HL-60/S4 treated with phorbol 12-myristate 13-acetate at 8.2 ng/mL for 4 days and 3 days (cell line): Measurements from ENCODE around the gene PRSS50.

Experiments
- in situ Hi-C: fragments of 300-500 bp; cut with MboI; formaldehyde crosslinking; loops from 2 replicates; pipeline ENCODE4 v1.15.0; 2022; ENCODE audit warnings: low sequenced_read_pairs

PRSS50 gene

DNA sequence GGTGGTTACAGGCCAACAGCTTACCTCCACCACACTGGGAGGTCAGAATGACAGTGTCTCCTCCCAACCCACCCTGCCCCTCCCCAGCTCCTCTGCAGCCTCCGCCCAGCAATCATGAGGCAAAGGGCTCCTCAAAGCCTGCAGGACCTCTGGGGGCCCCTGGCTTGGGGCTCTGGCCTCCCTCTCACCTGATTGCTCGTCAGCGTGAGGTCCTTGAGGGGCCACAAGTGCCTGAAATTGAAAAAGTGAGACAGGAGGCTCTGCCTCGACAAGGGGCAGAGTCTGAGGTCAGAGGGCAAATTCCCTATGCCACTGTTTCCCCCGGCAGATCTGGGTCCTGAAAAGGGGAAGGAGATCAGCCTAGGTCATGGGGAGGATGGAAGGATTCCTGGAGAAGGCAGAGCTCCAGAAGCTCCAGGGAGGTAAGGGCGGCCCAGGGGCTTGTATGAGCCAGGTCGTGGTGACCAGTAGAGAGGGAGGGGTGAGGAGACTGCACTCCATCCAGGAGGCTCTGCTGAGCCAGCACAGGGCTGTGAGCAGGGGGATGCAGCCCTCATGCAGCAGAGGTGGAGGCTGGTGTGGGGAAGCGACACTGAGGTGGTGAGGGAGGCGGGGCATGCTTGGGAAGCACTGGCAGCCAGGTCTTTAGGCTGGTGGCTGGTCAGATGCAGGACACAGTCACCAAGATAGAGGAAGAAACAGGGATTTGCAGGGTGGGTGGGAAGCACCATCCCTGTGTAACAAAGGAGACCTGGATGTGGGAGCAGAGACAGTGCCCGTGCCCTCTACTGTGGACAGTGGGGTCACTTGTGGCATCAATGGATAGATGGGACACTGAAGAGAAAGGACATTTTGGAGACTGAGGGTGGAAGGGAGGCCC, 44.3 kb downstream of the PRSS50 start:
- in situ Hi-C loops = no loop called here

GRCh38 chr3:46672349-46672695, 45.3 kb downstream of the PRSS50 start:
- in situ Hi-C loops = no loop called here

GRCh38 chr3:46671541-46672348, 45.9 kb downstream of the PRSS50 start:
- in situ Hi-C loops = no loop called here

GRCh38 chr3:46670891-46671427, 46.7 kb downstream of the PRSS50 start:
- in situ Hi-C loops = no loop called here

GRCh38 chr3:46670000-46670890, 47.4 kb downstream of the PRSS50 start:
- in situ Hi-C loops = no loop called here

GRCh38 chr3:46669191-46669999, 48.3 kb downstream of the PRSS50 start:
- in situ Hi-C loops = no loop called here

GRCh38 chr3:46668591-46668990, 49.1 kb downstream of the PRSS50 start:
- in situ Hi-C loops = no loop called here

GRCh38 chr3:46668116-46668515, 49.6 kb downstream of the PRSS50 start:
- in situ Hi-C loops = no loop called here

- in situ Hi-C loops = no loop called here
Measured at GRCh38 chr3:46667657-46668056, 50.0 kb downstream of the PRSS50 start.

DNA sequence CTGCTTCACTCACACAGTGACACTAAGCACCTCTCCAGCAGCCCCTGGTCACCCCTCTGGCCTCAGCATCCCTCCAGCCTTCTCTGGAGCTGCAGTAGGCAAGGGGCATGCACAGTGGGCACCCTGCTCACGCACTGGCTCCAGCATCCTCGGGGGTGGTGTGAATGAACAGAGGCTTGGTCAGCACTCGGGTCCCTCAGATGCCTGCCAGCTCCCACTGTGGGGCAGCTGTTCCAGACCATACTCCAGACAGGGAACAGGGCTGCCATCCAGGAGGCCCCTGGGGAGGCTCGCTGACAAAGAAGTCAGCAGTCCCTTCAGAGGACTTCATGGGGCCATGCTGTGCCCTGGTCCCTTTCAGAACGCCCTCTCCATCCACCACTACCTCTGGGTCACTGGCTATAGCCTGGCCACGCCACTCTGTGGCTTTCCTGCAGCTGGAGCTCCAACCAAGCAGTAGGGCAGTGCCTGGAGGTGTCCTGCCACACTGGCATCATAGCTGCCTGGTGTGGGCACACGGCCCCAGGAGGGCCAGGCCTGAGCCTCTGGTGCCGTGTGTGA, 50.5 kb downstream of the PRSS50 start:
- in situ Hi-C loops = no loop called here

DNA sequence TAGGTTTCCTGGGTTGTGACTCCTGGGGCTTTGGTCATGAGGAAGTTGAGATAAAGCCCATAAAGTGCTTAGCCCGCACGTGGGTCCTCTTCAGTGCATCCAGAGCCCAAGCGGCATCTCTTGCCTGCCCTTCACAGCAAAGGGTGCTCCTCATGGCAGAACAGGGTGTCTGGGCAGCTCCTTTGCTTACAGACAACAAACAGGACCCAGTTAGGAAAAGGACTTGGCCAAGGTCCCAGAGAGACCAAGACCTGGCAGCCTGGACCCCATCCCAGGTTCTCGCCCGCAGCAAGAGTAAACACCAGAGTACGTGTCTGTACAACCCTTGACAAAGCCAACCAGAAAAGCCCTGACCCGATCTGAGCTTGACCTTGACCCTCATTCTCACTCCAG, 51.2 kb downstream of the PRSS50 start:
- in situ Hi-C loops = no loop called here

- in situ Hi-C loops = no loop called here
Measured at GRCh38 chr3:46665763-46666452, 51.8 kb downstream of the PRSS50 start.

GRCh38 chr3:46664971-46665762, 52.5 kb downstream of the PRSS50 start:
- in situ Hi-C loops = no loop called here

GRCh38 chr3:46664188-46664970, 53.3 kb downstream of the PRSS50 start:
- in situ Hi-C loops = no loop called here

DNA sequence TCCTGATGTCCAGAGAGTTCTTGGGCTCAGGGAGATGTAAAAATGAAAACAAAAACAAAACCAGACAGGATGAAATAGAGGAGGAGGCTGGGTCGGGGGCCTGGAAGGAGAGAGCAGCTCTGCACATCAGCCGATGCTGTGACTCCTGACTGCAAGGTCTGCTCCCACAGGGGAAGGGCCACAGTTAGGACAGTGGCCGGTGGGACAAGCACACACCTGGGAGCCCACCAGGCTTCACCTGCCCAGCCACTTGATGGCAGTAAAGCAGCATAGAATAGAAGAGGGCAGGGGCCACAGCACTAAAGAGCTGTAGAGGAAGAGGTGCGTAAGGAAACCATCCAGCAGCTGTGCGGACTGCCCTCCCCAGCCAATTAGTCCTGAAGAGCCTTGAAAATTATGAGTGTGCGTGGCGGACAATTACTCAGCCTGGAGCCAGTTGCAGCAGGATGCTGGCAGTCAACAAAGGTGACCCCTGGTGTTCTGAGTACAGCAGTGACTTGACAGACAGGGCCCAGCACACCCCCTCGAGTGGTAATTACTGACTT, 54.0 kb downstream of the PRSS50 start:
- in situ Hi-C loops = no loop called here

- in situ Hi-C loops = no loop called here
Measured at GRCh38 chr3:46662771-46663551, 54.7 kb downstream of the PRSS50 start.
